GM23338 (cell line): ENCODE measurements around the gene ULBP2. TPM values are rescaled to one million over a fixed set of nuclear protein-coding genes. Genes with fewer than 3 reads are reported as not detected.

Experiments used
- ATAC-seq: fragments of 200-7000 bp; cut with Tn5 transposase; 3 replicates; pipeline ENCODE4 v1.9.1; 2020
- DNase-seq: peaks from one replicate; pipeline ENCODE4 v3.0.0-alpha.2; 2015; ENCODE audit warnings: low spot score
- H2AFZ ChIP-seq: fragments of 200-600 bp; sonication (generic); 2 replicates; pipeline ENCODE4 v1.8.0; 2016; ENCODE audit warnings: antibody characterized with exemption, mild to moderate bottlenecking, moderate library complexity
- H3F3A ChIP-seq: fragments of 200-600 bp; sonication (generic); replicated peaks from 2 replicates; pipeline ENCODE4 v1.8.0; 2017; ENCODE audit warnings: antibody characterized with exemption, mixed run types, low read depth
- H3K27ac ChIP-seq: fragments of 200-600 bp; sonication (generic); 2 replicates; pipeline ENCODE4 v1.6.1; 2016; ENCODE audit warnings: low read depth
- H3K27me3 ChIP-seq: fragments of 200-600 bp; sonication (generic); 2 replicates; pipeline ENCODE4 v1.8.0; 2016; ENCODE audit warnings: mild to moderate bottlenecking, mixed run types, moderate library complexity; ENCODE audit not compliant: insufficient read depth
- H3K36me3 ChIP-seq: fragments of 200-600 bp; sonication (generic); 2 replicates; pipeline ENCODE4 v1.8.0; 2016; ENCODE audit warnings: mild to moderate bottlenecking; ENCODE audit not compliant: insufficient read depth
- H3K4me1 ChIP-seq: fragments of 200-600 bp; sonication (generic); 2 replicates; pipeline ENCODE4 v1.8.0; 2016; ENCODE audit warnings: mild to moderate bottlenecking, moderate library complexity; ENCODE audit not compliant: insufficient read depth
- H3K4me2 ChIP-seq: fragments of 200-600 bp; sonication (generic); 2 replicates; pipeline ENCODE4 v1.7.1; 2017; ENCODE audit warnings: mixed run types
- H3K4me3 ChIP-seq: fragments of 200-600 bp; sonication (generic); 2 replicates; pipeline ENCODE4 v1.6.1; 2016; ENCODE audit warnings: mixed run types
- H3K79me2 ChIP-seq: fragments of 200-600 bp; sonication (generic); replicated peaks from 2 replicates; pipeline ENCODE4 v1.8.0; 2017; ENCODE audit warnings: mild to moderate bottlenecking; ENCODE audit not compliant: insufficient read depth
- H3K9me2 ChIP-seq: fragments of 200-600 bp; sonication (generic); 2 replicates; pipeline ENCODE4 v1.8.0; 2017; ENCODE audit not compliant: insufficient read depth
- H4K20me1 ChIP-seq: fragments of 200-600 bp; sonication (generic); replicated peaks from 2 replicates; pipeline ENCODE4 v1.8.0; 2017; ENCODE audit warnings: mild to moderate bottlenecking; ENCODE audit not compliant: insufficient read depth
- H3K27ac Mint-ChIP-seq: 2 replicates; pipeline ENCODE4 v1.8.0; 2020; ENCODE audit warnings: inconsistent platforms, mild to moderate bottlenecking, moderate library complexity, mixed read lengths
- H3K27me3 Mint-ChIP-seq: 3 replicates; pipeline ENCODE4 v1.8.0; 2022; ENCODE audit warnings: low read depth, mild to moderate bottlenecking, moderate library complexity, mixed read lengths, inconsistent platforms; ENCODE audit not compliant: insufficient read depth, poor library complexity
- H3K36me3 Mint-ChIP-seq: 3 replicates; pipeline ENCODE4 v1.8.0; 2021; ENCODE audit warnings: low read depth, mild to moderate bottlenecking, inconsistent platforms, moderate library complexity, mixed read lengths
- H3K4me1 Mint-ChIP-seq: 3 replicates; pipeline ENCODE4 v1.8.0; 2020; ENCODE audit warnings: mild to moderate bottlenecking, inconsistent platforms, mixed read lengths
- H3K4me3 Mint-ChIP-seq: 3 replicates; pipeline ENCODE4 v1.8.0; 2021; ENCODE audit warnings: moderate library complexity, mild to moderate bottlenecking, inconsistent platforms, mixed read lengths
- H3K9me3 Mint-ChIP-seq: 3 replicates; pipeline ENCODE4 v1.8.0; 2020; ENCODE audit warnings: moderate library complexity, mild to moderate bottlenecking, inconsistent platforms, mixed read lengths
- CREB1 ChIP-seq: fragments of 250-450 bp; sonication (Bioruptor Pico); IDR thresholded peaks from 2 replicates; pipeline ENCODE4 v1.5.0; 2020; ENCODE audit warnings: low read depth, mild to moderate bottlenecking, moderate library complexity
- CTCF ChIP-seq, 2 experiments: fragments of 200-600 bp in 1 of 2; sonication (generic) in 1 of 2; conservative IDR thresholded peaks; 2 replicates each; pipeline versions ENCODE4 v1.5.1 to v1.6.1; 2016 to 2017; ENCODE audit warnings: antibody characterized with exemption in 2 of 2, low read depth in 2 of 2, mild to moderate bottlenecking in 2 of 2, moderate library complexity in 1 of 2
- ETS1 ChIP-seq: IDR thresholded peaks from 2 replicates; pipeline ENCODE4 v1.6.1; 2016; ENCODE audit warnings: antibody characterized with exemption
- EZH2 ChIP-seq: fragments of 200-600 bp; sonication (generic); IDR thresholded peaks from one replicate; pipeline ENCODE4 v1.8.0; 2017; ENCODE audit warnings: antibody characterized with exemption, mild to moderate bottlenecking, low read depth; ENCODE audit not compliant: unreplicated experiment
- EZH2phosphoT487 ChIP-seq: fragments of 200-600 bp; sonication (generic); IDR thresholded peaks from one replicate; pipeline ENCODE4 v1.8.1; 2018; ENCODE audit warnings: antibody characterized with exemption; ENCODE audit not compliant: unreplicated experiment
- JUNB ChIP-seq: IDR thresholded peaks from one replicate; pipeline ENCODE4 v1.6.1; 2016; ENCODE audit warnings: antibody characterized with exemption; ENCODE audit not compliant: unreplicated experiment
- NANOG ChIP-seq: IDR thresholded peaks from 2 replicates; pipeline ENCODE4 v1.6.1; 2016; ENCODE audit warnings: antibody characterized with exemption, borderline replicate concordance
- POLR2AphosphoS5 ChIP-seq: IDR thresholded peaks from 2 replicates; pipeline ENCODE4 v1.6.1; 2016; ENCODE audit warnings: antibody characterized with exemption, low read depth
- REST ChIP-seq: IDR thresholded peaks from one replicate; pipeline ENCODE4 v1.6.1; 2018; ENCODE audit warnings: antibody characterized with exemption; ENCODE audit not compliant: unreplicated experiment
- STAT1 ChIP-seq: IDR thresholded peaks from one replicate; pipeline ENCODE4 v1.6.1; 2016; ENCODE audit warnings: antibody characterized with exemption; ENCODE audit not compliant: unreplicated experiment
- ZNF114 ChIP-seq: fragments of 250-450 bp; sonication (Bioruptor Pico); IDR thresholded peaks from 2 replicates; pipeline ENCODE4 v1.5.0; 2020; ENCODE audit warnings: mild to moderate bottlenecking, moderate library complexity
- ZNF331 ChIP-seq: fragments of 250-450 bp; sonication (Bioruptor Pico); IDR thresholded peaks from 2 replicates; pipeline ENCODE4 v1.5.0; 2020; ENCODE audit warnings: low read depth, mild to moderate bottlenecking, moderate library complexity
- ZNF462 ChIP-seq: fragments of 250-450 bp; sonication (Bioruptor Pico); IDR thresholded peaks from 2 replicates; pipeline ENCODE4 v1.5.0; 2020; ENCODE audit warnings: mild to moderate bottlenecking, moderate library complexity
- polyA plus RNA-seq: library from polyadenylated mRNA; unstranded; fragments of >200 nt; fragmentation: Nextera tagmentation; extraction: Ambion mirVana; gene quantifications from 2 replicates; pipeline ENCODE4 v1.2.1, GENCODE V29; 2016
- total RNA-seq: library from RNA; depleted of rRNA; stranded (reverse); fragments of >200 nt; shearing (Covaris generic); gene quantifications from 2 replicates; pipeline ENCODE4 v1.2.3, GENCODE V29; 2014

ULBP2 gene
- total and polyA plus RNA-seq, 2 experiments from 2014 or later = not detected

GRCh38 chr6:149939356-149939648 is 2.5 kb upstream of the ULBP2 start:
- Histone ChIP-seq H3K4me3 (peak overlapping the region; percentile 57; the same call in 1 of the 2 replicates), H3K36me3 (no peaks in the 10 kb centered on the region), H3K27me3 (peaks cover 98% of the 10 kb centered on the region), H3K79me2 (no peaks in the 10 kb centered on the region), H4K20me1 (no peaks in the 10 kb centered on the region; the same call in 1 of the 2 replicates), H2AFZ (no peak overlapping the region), H3K9me2 (no peaks in the 10 kb centered on the region), H3K4me2 (peak overlapping the region; percentile 84), H3K4me1 (peaks cover 8% of the 10 kb centered on the region; the same call in 1 of the 2 replicates), H3K27ac (no peak overlapping the region), H3F3A (no peaks in the 10 kb centered on the region)
- TF ChIP-seq ZNF114 (CRISPR knock-in tag) = no peak
- TF ChIP-seq ETS1 = no peak
- no peak for TF ChIP-seq POLR2AphosphoS5
- no peak for TF ChIP-seq CTCF (conservative IDR thresholded peaks at IDR 0.05; ENCODE audit: low read depth in 2 of 2)
- no peak for TF ChIP-seq ZNF462 (CRISPR knock-in tag)
- TF ChIP-seq EZH2phosphoT487 = no peak
- TF ChIP-seq ZNF331 (CRISPR knock-in tag) = no peak
- no peak for TF ChIP-seq CREB1 (CRISPR knock-in tag)
- no peak for TF ChIP-seq REST
- TF ChIP-seq JUNB = no peak
- no peak for TF ChIP-seq STAT1
- no peak for TF ChIP-seq EZH2
- TF ChIP-seq NANOG = no peak
- H3K36me3 Mint-ChIP-seq = no peaks in the 10 kb centered on the region; the same call in 2 of the 3 replicates
- ATAC-seq (no peak), DNase-seq (no peak)
- peaks cover 11% of the 10 kb centered on the region for H3K4me1 Mint-ChIP-seq
- no peak overlapping the region for H3K27ac Mint-ChIP-seq
- H3K9me3 Mint-ChIP-seq = peaks cover 2% of the 10 kb centered on the region
- peak overlapping the region; percentile 69 for H3K4me3 Mint-ChIP-seq
- H3K27me3 Mint-ChIP-seq = peaks cover 99% of the 10 kb centered on the region
